Activated CD4-positive, alpha-beta T cell treated with anti-CD3 and anti-CD28 coated beads, Interleukin-2, Interleukin-6, amounts not matched to agents 100 ng/mL and 50 ng/mL, durations not matched to agents 16 hours and 8 hours (primary cell): ENCODE data around the gene SYNGR3.
"Not testable (repeated sequence)": the region's sequence is repeated elsewhere in the genome, so short reads cannot be mapped to it uniquely, and the experiment has no call there.

ENCODE experiments used
- DNase-seq: peaks from one replicate; pipeline ENCODE4 v3.0.0-alpha.2; 2020

SYNGR3 gene

GRCh38 chr16:2032285-2033056 lies 42.7 kb downstream of the SYNGR3 start:
- DNase-seq, result no peak

GRCh38 chr16:2033057-2033908 lies 43.5 kb downstream of the SYNGR3 start:
- DNase-seq, result no peak

- DNase-seq, result not testable (repeated sequence)
Observed at GRCh38 chr16:2033909-2034695, 44.3 kb downstream of the SYNGR3 start.

- DNase-seq, result no peak
Observed at GRCh38 chr16:2034696-2035430, 45.1 kb downstream of the SYNGR3 start.

GRCh38 chr16:2035431-2036199 lies 45.8 kb downstream of the SYNGR3 start:
- DNase-seq, result no peak

- no peak for DNase-seq
Observed at GRCh38 chr16:2036200-2036966, 46.6 kb downstream of the SYNGR3 start.

GRCh38 chr16:2037115-2037514 lies 47.3 kb downstream of the SYNGR3 start:
- DNase-seq, result no peak

- DNase-seq, result no peak
Observed at GRCh38 chr16:2037647-2038381, 48.0 kb downstream of the SYNGR3 start.

- no peak for DNase-seq
Observed at GRCh38 chr16:2038382-2039231, 48.8 kb downstream of the SYNGR3 start.

GRCh38 chr16:2039274-2040031 lies 49.7 kb downstream of the SYNGR3 start:
- no peak for DNase-seq

GRCh38 chr16:2040041-2040786 lies 50.4 kb downstream of the SYNGR3 start:
- DNase-seq, result no peak

- DNase-seq, result no peak
Observed at GRCh38 chr16:2040787-2041522, 51.2 kb downstream of the SYNGR3 start.

- DNase-seq, result no peak
Observed at GRCh38 chr16:2042171-2042985, 52.6 kb downstream of the SYNGR3 start.

- no peak for DNase-seq
Observed at GRCh38 chr16:2042986-2043666, 53.4 kb downstream of the SYNGR3 start.
